Activated CD8-positive, alpha-beta memory T cell treated with anti-CD3 and anti-CD28 coated beads, Interleukin-2, amount 50 U/mL, for 24 hours (primary cell): Measurements from ENCODE around the gene MYOT.
"Not testable (repeated sequence)": the region's sequence is repeated elsewhere in the genome, so short reads cannot be mapped to it uniquely, and the experiment has no call there.

Experiments
- DNase-seq: peaks from one replicate; pipeline ENCODE4 v3.0.0-alpha.2; 2020; ENCODE audit errors: extremely low read depth

The MYOT gene, protein sequence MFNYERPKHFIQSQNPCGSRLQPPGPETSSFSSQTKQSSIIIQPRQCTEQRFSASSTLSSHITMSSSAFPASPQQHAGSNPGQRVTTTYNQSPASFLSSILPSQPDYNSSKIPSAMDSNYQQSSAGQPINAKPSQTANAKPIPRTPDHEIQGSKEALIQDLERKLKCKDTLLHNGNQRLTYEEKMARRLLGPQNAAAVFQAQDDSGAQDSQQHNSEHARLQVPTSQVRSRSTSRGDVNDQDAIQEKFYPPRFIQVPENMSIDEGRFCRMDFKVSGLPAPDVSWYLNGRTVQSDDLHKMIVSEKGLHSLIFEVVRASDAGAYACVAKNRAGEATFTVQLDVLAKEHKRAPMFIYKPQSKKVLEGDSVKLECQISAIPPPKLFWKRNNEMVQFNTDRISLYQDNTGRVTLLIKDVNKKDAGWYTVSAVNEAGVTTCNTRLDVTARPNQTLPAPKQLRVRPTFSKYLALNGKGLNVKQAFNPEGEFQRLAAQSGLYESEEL

GRCh38 chr5:137867664-137868063 lies at the start of gene MYOT:
TSS of gene MYOT (plus strand) at chr5:137867860. CDS start at chr5:137870652, 2,792 bp downstream.
- DNase-seq, result no peak

- no peak for DNase-seq
Observed at GRCh38 chr5:137819766-137820165, 47.9 kb upstream of the MYOT start.

GRCh38 chr5:137822158-137822764 lies 45.4 kb upstream of the MYOT start:
- DNase-seq, result no peak

GRCh38 chr5:137822984-137823383 lies 44.7 kb upstream of the MYOT start:
- DNase-seq, result no peak

- DNase-seq, result no peak
Observed at GRCh38 chr5:137825165-137825564, 42.5 kb upstream of the MYOT start.

DNA sequence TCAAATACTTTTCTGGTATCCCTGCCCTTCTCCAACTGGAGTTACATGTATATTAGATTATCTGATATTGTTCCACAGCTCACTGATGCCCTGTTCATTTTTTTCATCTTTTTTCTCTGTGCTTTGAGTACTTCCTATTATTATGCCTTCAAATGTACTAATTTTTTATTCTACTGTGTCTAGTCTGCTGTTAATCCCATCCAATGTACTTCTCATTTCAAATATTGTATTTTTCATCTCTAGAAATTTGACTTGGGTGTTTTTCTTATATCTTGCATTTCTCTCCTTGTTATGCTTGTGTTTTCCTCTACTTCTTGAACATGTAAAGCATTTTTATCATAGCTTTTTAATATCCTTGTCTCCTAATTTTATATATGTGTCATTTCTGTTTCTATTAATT lies 41.6 kb upstream of the MYOT start:
- no peak for DNase-seq

GRCh38 chr5:137828180-137828579 lies 39.5 kb upstream of the MYOT start:
- DNase-seq, result no peak

GRCh38 chr5:137828664-137829063 lies 39.0 kb upstream of the MYOT start:
- no peak for DNase-seq

DNA sequence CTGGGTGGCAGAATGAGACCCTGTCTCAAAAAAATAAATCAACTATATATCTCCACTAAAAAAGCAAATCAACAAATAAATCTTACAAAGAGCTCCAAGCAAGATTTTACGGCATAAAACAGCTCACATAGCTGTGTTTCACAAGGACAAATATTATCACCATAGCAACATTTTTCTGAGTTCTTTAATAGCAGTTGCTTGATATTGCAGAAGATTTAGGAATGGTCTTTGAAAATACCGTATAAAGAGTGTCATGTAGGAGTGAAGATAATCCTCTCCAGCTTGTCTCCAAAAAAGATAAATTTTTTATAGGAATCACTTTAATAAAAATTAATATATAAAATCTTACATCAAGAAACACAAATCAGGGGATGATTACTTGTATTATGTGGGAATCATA lies 36.6 kb upstream of the MYOT start:
- no peak for DNase-seq

GRCh38 chr5:137831526-137831925 lies 36.1 kb upstream of the MYOT start:
- no peak for DNase-seq

GRCh38 chr5:137832416-137832815 lies 35.2 kb upstream of the MYOT start:
- DNase-seq, result no peak

- DNase-seq, result no peak
Observed at GRCh38 chr5:137833463-137833862, 34.2 kb upstream of the MYOT start.

DNA sequence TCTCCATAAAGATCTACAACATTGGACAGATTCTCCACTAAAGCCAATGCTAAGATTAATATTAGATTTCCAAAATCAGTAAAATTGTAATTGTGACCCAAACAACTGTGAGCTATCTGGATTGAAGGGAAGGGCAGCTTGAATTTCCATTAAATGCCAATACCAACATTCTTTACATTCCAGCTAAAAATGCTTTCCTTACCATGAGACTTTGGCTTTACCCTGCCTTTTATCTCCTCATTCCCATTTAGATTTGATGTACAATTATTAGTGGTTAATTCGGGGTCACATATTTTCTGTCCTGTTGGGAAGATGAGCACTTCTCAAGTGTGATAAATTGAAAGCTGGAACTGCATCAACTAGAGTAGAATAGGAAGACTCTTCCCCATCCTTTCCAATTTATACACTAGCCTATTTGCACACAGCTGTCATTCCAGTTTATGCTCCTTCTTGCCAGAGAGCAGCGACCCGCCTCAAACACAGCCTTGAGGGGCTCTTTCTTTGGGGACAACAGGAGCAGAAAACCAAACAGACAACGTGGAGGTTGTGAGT lies 33.1 kb upstream of the MYOT start:
- no peak for DNase-seq

- DNase-seq, result no peak
Observed at GRCh38 chr5:137836298-137836697, 31.4 kb upstream of the MYOT start.

DNA sequence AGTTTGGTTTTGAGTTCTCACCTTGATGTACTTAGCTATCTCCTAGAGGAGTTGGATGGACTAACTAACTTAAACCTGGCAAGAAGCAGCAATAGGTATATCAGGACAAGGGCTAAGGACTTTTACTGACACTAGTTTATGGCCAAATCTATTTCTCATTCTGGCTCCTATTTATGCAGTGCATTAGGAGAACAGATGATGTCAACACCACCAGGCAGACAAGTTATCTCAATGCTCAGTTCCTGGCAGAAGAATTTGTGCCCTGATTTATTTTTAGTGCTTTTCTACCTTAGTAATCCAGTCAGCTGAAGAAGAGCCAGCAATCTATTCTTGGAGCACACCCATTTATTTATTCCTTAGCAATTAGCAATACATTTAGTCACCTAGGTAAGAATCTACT lies 30.7 kb upstream of the MYOT start:
- DNase-seq, result no peak

DNA sequence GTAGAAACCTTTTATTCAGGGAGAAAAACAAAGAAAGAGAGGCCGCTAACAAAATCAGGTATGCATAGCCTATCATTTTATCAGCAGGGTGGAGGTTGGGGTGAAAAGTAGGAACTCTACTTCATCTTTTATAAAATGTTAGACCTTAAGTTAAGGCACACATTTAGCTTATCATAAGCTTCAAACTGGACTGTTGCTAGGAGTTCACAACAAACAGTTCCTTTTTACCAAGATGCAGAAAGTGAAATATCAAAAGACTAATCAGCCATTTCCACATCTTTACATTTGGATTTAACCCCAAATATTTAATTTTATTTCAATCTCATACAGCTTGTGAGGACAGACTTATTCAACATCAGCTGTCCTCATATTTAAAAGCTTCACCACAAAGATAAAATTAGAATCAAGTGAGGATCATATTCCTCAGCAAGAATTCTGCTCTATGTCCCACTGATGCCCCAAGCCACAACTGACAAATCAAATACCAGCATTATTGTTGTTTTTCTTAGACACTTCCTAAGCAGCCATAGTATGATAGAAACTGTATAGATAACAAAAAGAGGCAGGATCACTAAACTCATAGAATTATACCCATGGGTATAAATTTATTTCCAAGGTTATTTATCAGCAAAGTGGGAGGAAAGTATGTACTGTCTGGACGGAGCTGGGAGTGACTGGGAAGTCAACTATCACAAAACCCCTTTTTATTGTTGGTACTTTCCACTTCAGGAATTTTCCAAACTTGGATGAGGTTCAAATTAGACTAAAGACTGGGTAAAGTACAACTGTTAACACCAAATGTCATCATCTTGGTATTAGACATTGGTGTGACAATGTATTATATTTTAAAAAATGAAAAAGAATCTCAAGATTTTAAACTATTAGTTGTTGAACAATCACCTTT lies 29.9 kb upstream of the MYOT start:
- DNase-seq, result no peak

DNA sequence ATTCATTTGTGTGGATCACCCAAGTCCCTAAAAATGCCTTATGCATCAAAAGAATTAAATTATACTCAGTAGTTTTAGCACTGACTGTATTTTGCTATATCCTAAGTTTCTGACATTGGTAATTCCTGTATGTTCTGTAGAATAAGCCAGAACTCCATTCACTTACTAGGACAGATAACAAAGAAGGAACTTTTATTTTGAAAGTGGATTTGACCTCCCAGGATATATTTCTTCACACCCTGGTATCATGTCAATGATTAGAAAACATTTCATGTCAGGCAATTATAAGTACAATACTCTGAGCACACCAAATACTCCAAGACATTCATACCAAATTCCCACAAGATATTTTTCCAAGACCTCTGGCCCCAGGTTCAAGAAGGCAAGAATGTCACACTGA lies 28.7 kb upstream of the MYOT start:
- no peak for DNase-seq

DNA sequence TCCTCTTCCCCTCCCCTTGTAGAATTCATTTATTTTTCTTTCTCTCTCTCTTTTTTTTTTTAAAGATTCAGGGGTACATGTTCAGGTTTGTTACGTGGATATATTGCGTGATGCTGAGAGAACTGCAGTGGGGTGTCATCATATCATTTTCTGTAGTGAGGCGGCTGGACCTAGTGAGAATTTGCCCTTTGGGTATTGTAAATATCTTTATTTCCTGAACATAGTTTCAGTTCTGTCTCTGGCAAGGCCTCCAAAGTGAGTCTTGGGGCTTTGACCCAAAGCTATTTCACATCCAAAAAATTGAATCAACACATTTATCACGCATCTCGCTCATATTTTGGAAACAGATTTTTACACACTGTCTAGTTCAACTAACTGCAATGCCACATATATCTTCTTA lies 25.4 kb upstream of the MYOT start:
- no peak for DNase-seq

DNA sequence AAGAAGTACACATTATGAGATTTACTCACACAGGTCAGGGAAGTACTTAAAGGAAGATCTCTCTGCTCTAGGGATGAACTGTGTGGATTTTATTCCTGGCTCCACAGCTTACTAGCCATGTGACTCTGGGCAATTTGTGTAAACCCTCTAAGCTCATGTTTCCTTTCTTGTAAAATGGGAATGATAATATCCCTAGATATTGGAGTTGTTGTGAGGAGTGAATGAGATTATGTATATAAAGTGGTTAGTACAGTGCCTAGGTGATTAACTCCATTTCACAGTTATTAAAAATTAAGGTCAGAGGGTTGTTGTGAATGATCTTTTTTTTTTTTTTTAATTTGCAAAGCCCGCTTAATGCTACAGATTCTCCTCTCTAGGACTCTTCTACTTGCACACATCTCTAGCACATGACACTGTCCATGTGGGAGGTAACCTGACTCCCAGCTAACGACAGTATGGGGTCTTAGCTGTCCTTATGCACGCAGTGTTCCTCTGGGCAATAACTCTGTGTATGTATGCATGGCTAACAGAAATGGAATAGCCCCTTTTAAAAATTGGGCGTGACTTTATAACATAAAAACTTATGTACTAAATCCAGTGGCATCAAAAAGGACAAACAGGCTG lies 23.9 kb upstream of the MYOT start:
- no peak for DNase-seq

- no peak for DNase-seq
Observed at GRCh38 chr5:137845472-137845871, 22.2 kb upstream of the MYOT start.

- no peak for DNase-seq
Observed at GRCh38 chr5:137847687-137848086, 20.0 kb upstream of the MYOT start.

DNA sequence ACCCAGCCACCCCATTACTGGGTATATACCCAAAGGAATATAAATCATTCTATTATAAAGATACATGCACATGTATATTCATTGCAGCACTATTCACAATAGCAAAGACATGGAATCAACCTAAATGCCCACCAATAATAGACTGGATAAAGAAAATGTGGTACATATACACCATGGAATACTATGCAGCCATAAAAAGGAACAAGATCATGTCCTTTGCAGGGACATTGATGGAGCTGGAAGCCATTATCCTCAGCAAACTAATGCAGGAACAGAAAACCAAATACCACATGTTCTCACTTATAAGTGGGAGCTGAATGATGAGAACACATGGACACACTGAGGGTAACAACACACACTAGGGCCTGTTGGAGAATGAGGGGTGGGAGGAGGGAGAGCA lies 14.5 kb upstream of the MYOT start:
- DNase-seq, result not testable (repeated sequence)
